GM13977 (cell line): ENCODE measurements around the gene RNF144A.

Experiments
- DNase-seq: peaks from one replicate; pipeline ENCODE4 v3.0.0; 2012; ENCODE audit warnings: low spot score
- CTCF ChIP-seq: IDR thresholded peaks from 2 replicates; pipeline ENCODE4 v1.5.1; 2012; ENCODE audit warnings: mild to moderate bottlenecking, control low read depth; ENCODE audit not compliant: insufficient read depth; ENCODE audit errors: extremely low read depth, missing control alignments
- in situ Hi-C: fragments of 300-500 bp; cut with MboI; formaldehyde crosslinking; loops from one replicate; pipeline ENCODE4 v1.12.0; 2022; ENCODE audit warnings: low sequenced_read_pairs, low pct_unique_long_range_greater_than_20kb, mixed read lengths, inconsistent platforms; ENCODE audit not compliant: unreplicated experiment

RNF144A gene

GRCh38 chr2:7061921-7062320 lies 144.7 kb downstream of the RNF144A start:
- no peak for TF ChIP-seq CTCF
- in situ Hi-C loops, result no loop called here
- DNase-seq, result no peak

GRCh38 chr2:7063789-7064188 lies 146.6 kb downstream of the RNF144A start:
- TF ChIP-seq CTCF, result no peak
- in situ Hi-C loops, result no loop called here
- no peak for DNase-seq

- in situ Hi-C loops, result no loop called here
These were observed 151.2 kb downstream of the RNF144A start for GRCh38 chr2:7068457-7068856.

GRCh38 chr2:7070483-7070882 lies 153.3 kb downstream of the RNF144A start:
- TF ChIP-seq CTCF, result no peak
- DNase-seq, result no peak
- in situ Hi-C loops, result no loop called here

More at GRCh38 chr2:7068457-7068856, 151.2 kb downstream of the RNF144A start:
- no peak for DNase-seq
- TF ChIP-seq CTCF, result no peak

- in situ Hi-C loops, result no loop called here
- TF ChIP-seq CTCF, result no peak
- no peak for DNase-seq
These were observed 153.9 kb downstream of the RNF144A start for GRCh38 chr2:7071154-7071553.

GRCh38 chr2:7071916-7072556 lies 154.8 kb downstream of the RNF144A start:
- DNase-seq, result no peak

More at GRCh38 chr2:7071916-7072556, 154.8 kb downstream of the RNF144A start:
- in situ Hi-C loops, result no loop called here
- no peak for TF ChIP-seq CTCF
